ENCODE results near the gene LRP8.

DNA sequence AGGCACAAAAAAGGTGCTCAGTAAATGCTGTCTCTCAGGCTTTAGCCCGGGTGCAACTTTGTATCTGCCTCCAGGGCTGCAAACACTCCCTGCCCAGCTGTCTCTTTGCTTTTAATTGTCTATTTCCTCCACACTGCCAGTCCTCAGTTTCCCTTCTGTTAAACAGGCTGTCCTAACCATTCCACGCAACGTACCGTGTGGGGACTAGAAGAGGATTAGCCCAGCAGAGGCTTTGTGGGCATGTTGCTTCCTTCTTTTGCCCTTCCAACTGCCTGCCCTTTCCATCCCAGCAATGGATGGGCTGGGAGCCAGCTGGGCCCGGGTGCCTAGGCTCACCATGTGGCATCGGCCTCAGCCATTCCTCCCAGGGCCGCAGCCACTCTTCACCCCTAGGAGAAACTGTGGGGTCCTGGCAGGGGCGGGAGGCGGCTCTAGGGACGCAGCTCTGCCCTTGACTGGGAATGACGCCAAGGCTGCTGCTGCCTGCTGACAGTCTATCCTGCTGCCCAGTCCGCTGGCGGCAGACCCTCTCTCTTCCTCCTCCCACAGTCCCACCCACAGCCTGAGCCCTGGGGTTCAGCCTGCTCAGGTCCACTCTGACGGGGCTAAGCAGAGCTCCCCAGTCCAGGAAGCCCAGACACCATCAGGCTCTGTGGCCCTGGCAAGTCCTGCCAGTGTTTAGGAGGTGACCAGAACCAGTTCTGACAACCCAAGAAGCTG is 40.6 kb upstream of the LRP8 start:
- TF ChIP-seq CTCF (IDR thresholded peaks at IDR 0.05; ENCODE audit: low read depth, low read length) = no peak
- TF ChIP-seq POLR2A (IDR thresholded peaks at IDR 0.05; ENCODE audit: extremely low read depth, insufficient read length) = no peak
- TF ChIP-seq MAX (IDR thresholded peaks at IDR 0.05; ENCODE audit: low read depth, low read length) = no peak
- TF ChIP-seq MYC (IDR thresholded peaks at IDR 0.05; ENCODE audit: low read depth, low read length) = no peak
